NCI-H524 (cell line): Measurements from ENCODE around the gene CAB39.

Source experiments
- DNase-seq, 2 experiments: peaks; one replicate each; lab custom pipeline; 2025; lab: John Stamatoyannopoulos, UW

CAB39 gene

GRCh38 chr2:230712443-230713330 is at the start of gene CAB39:
TSS of gene CAB39 (plus strand) at chr2:230712842. CDS start at chr2:230760002, 47,160 bp downstream.
- DNase-seq: peak; percentile 66 to 85

GRCh38 chr2:230664128-230664527 is 48.5 kb upstream of the CAB39 start:
- DNase-seq: peak in 1 of 2 experiments; percentile 51

GRCh38 chr2:230664844-230665243 is 47.8 kb upstream of the CAB39 start:
- no peak for DNase-seq

GRCh38 chr2:230665263-230665691 is 47.4 kb upstream of the CAB39 start:
- DNase-seq: no peak

- DNase-seq: no peak
Measured at GRCh38 chr2:230666446-230666845, 46.2 kb upstream of the CAB39 start.

- DNase-seq: peak; percentile 55 to 87
Measured at GRCh38 chr2:230666885-230667712, 45.5 kb upstream of the CAB39 start.

- DNase-seq: peak; percentile 57 to 88
Measured at GRCh38 chr2:230668184-230668938, 44.3 kb upstream of the CAB39 start.

- no peak for DNase-seq
Measured at GRCh38 chr2:230668939-230669303, 43.7 kb upstream of the CAB39 start.

GRCh38 chr2:230669386-230669950 is 43.2 kb upstream of the CAB39 start:
- DNase-seq: no peak

GRCh38 chr2:230671117-230671516 is 41.5 kb upstream of the CAB39 start:
- peak in 1 of 2 experiments; percentile 14 for DNase-seq

- DNase-seq: no peak
Measured at GRCh38 chr2:230672836-230673235, 39.8 kb upstream of the CAB39 start.

GRCh38 chr2:230674401-230674800 is 38.2 kb upstream of the CAB39 start:
- DNase-seq: no peak

- DNase-seq: no peak
Measured at GRCh38 chr2:230674966-230675672, 37.5 kb upstream of the CAB39 start.

GRCh38 chr2:230676546-230676945 is 36.1 kb upstream of the CAB39 start:
- DNase-seq: no peak

GRCh38 chr2:230677201-230677946 is 35.3 kb upstream of the CAB39 start:
- DNase-seq: no peak

GRCh38 chr2:230678018-230678417 is 34.6 kb upstream of the CAB39 start:
- no peak for DNase-seq

- no peak for DNase-seq
Measured at GRCh38 chr2:230678451-230678850, 34.2 kb upstream of the CAB39 start.

- peak in 1 of 2 experiments; percentile 18 for DNase-seq
Measured at GRCh38 chr2:230680463-230681170, 32.0 kb upstream of the CAB39 start.

GRCh38 chr2:230681171-230681545 is 31.5 kb upstream of the CAB39 start:
- no peak for DNase-seq

GRCh38 chr2:230682546-230682945 is 30.1 kb upstream of the CAB39 start:
- DNase-seq: no peak
